HG02840 (cell line): ENCODE results near the gene GOLGA6L4.
"Not testable (repeated sequence)": the region's sequence is repeated elsewhere in the genome, so short reads cannot be mapped to it uniquely, and the experiment has no call there.

Source experiments
- ATAC-seq: cut with Tn5 transposase; IDR thresholded peaks from one replicate; pipeline ENCODE4 v1.9.1; 2021; ENCODE audit warnings: mild to moderate bottlenecking, moderate library complexity, moderate number of reproducible peaks; ENCODE audit not compliant: unreplicated experiment, low FRiP score

Gene GOLGA6L4, protein sequence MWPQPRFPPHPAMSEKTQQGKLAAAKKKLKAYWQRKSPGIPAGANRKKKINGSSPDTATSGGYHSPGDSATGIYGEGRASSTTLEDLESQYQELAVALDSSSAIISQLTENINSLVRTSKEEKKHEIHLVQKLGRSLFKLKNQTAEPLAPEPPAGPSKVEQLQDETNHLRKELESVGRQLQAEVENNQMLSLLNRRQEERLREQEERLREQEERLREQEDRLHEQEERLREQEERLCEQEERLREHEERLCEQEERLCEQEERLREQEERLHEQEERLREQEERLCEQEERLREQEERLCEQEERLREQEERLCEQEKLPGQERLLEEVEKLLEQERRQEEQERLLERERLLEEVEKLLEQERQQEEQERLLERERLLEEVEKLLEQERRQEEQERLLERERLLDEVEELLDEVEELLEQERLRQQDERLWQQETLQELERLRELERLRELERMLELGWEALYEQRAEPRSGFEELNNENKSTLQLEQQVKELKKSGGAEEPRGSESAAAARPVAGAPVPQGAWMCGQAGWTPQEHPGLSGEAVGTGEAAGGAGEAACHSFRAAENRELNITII

GRCh38 chr15:84235573-84235972 lies at the start of gene GOLGA6L4:
Gene GOLGA6L4 (plus strand): TSS chr15:84235773. CDS start chr15:84235835, 62 bp downstream.
- not testable (repeated sequence) for ATAC-seq

DNA sequence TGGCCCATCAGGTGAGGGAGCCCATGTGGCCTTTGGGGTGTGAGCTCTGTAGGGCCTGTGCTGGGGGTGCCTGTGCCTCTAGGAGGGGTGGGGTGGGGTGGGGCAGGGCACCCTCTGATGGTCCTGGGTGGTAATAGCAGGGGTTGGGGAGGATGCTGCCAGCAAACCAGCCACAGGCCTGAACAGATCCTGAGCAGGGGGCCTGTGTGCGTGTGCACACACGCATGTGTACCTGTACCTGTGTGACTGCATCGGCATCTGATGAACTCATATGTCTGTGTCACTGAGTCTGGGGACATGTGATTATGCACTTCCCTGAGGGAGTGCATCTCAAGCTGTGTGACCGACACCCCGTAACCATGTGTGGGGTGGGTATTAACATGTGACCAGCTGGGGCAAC lies 42.6 kb upstream of the GOLGA6L4 start:
- ATAC-seq, result not testable (repeated sequence)

- not testable (repeated sequence) for ATAC-seq
Measured at GRCh38 chr15:84195603-84196002, 40.0 kb upstream of the GOLGA6L4 start.

- ATAC-seq, result not testable (repeated sequence)
Measured at GRCh38 chr15:84196530-84197188, 38.9 kb upstream of the GOLGA6L4 start.

DNA sequence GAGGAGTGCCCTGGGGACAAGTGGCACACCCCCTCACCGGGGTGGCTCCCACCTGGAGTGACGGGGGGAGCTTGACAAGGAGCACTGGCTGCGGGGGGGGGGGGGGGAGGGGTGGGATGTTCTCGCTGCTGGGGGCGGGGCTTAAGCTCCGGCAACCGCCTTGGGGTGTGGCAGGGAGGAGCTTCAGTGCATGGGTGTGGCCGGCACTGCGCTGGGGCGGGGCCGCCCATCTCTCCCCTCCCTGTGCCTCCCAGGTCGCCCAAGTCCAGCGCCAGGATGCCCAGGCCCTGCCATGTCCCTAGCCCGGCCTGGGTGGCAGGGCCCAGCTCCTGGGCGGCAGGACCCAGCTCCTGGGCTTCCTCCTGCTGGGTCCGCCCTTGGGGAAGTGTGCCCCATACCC lies 35.7 kb upstream of the GOLGA6L4 start:
- ATAC-seq, result not testable (repeated sequence)

DNA sequence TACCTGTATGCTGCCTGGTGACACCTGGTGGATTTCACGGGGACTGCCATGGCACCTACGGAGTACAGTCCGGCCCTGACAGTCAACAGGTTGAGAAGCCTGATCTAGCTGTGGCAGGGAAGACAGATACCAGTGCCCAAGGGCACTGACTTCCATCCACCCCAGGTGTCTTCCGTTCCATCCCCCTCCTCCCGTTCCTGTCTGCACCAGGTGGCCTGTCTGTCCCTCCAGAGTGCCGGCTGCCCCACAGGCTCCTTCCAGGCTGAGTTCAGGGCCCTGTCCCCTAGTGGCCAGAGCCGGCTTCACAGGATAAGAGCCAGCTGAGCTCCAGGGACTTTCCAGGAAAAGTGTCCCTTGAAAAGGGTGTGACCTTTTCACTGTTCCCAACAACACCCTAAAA lies 10.9 kb downstream of the GOLGA6L4 start:
- not testable (repeated sequence) for ATAC-seq
